Body of pancreas (tissue), 4 donors: ENCODE measurements around the gene BCAS4. TPM values are rescaled to one million over a fixed set of nuclear protein-coding genes. Genes with fewer than 3 reads are reported as not detected.
A peak's percentile ranks its signal among the peaks of the same experiment; 100 is the strongest.

Source experiments
- ATAC-seq: fragments of 150-250 bp; one replicate; pipeline ENCODE4 v1.9.1; 2016
- DNase-seq, 4 donors: peaks; one replicate each; pipeline ENCODE4 v3.0.0-alpha.2; 2019
- H3K27ac ChIP-seq, 4 donors: fragments of 200-600 bp; sonication (generic); 1 replicate in 3 of 4; 2 replicates in 1 of 4; pipeline versions ENCODE4 v1.5.1 to v1.6.1; 2016 to 2019; ENCODE audit warnings: mild to moderate bottlenecking in 1 of 4, mixed read lengths in 1 of 4, moderate library complexity in 1 of 4
- H3K27me3 ChIP-seq, 2 donors: fragments of 200-600 bp; sonication (generic); one replicate each; pipeline ENCODE4 v1.6.0; 2016; ENCODE audit warnings: mild to moderate bottlenecking in 1 of 2
- H3K36me3 ChIP-seq, 2 donors: fragments of 200-600 bp; sonication (generic); replicated peaks in 1 of 2; 2 replicates each; pipeline ENCODE4 v1.5.1; 2016; ENCODE audit warnings: low read depth in 2 of 2; ENCODE audit not compliant: insufficient read depth in 1 of 2
- H3K4me1 ChIP-seq: fragments of 200-600 bp; sonication (generic); one replicate; pipeline ENCODE4 v1.6.0; 2016
- H3K4me3 ChIP-seq, 2 donors: fragments of 200-600 bp; sonication (generic); 1 replicate in 1 of 2; 2 replicates in 1 of 2; pipeline ENCODE4 v1.5.1; 2016 to 2019
- H3K9me3 ChIP-seq, 3 donors: fragments of 200-600 bp; sonication (generic); 1 replicate in 2 of 3; 2 replicates in 1 of 3; pipeline ENCODE4 v1.5.1; 2016
- CTCF ChIP-seq, 7 experiments: fragments of 450-650 bp in 4 of 7; fragments of 200-600 bp in 3 of 7; sonication (generic) in 3 of 7; IDR thresholded peaks; one replicate each; pipeline ENCODE4 v1.5.1; 2016 to 2019; ENCODE audit warnings: antibody characterized with exemption in 7 of 7
- POLR2A ChIP-seq, 3 donors: fragments of 450-650 bp; IDR thresholded peaks; one replicate each; pipeline ENCODE4 v1.6.1; 2016; ENCODE audit warnings: antibody characterized with exemption in 3 of 3, mild to moderate bottlenecking in 2 of 3
- WGBS, 2 donors: methylation state at CpG; one replicate each; pipeline ENCODE4 v1.1.5; 2017; 5-methylcytosine and 5-hydroxymethylcytosine counted together
- intact Hi-C: fragments of 100-400 bp; cut with DNase I; formaldehyde crosslinking; loops from one replicate; pipeline ENCODE4 v1.15.1; 2023
- total RNA-seq, 2 donors: library from RNA; depleted of rRNA; stranded (reverse); fragments of >200 nt; gene quantifications; one replicate each; pipeline ENCODE4 v1.1.0, GENCODE V29; 2016

Gene BCAS4
- total RNA-seq, 2 donors from 2014 or later, result under 0.01 to 2.3 TPM

GRCh38 chr20:50838322-50838625 lies 43.4 kb downstream of the BCAS4 start:
- Histone ChIP-seq H3K4me1 (no peaks in the 10 kb centered on the region), H3K4me3 (no peak overlapping the region), H3K27me3 (no peaks in the 10 kb centered on the region), H3K27ac (no peak overlapping the region), H3K9me3 (no peaks in the 10 kb centered on the region), H3K36me3 (no peaks in the 10 kb centered on the region)
- 92 to 93% methylated on average over 8 of the region's 8 CpGs for WGBS, 2 donors
- ATAC-seq, result no peak
- TF ChIP-seq POLR2A (IDR thresholded peaks at IDR 0.05) (no peak), CTCF (IDR thresholded peaks at IDR 0.05) (no peak)
- DNase-seq, result no peak
- intact Hi-C loops, result no loop called here

- no peak for ATAC-seq
- WGBS, 2 donors, result 86 to 90% methylated on average over 8 of the region's 8 CpGs
These were observed 44.0 kb downstream of the BCAS4 start for GRCh38 chr20:50838707-50839385.

GRCh38 chr20:50842821-50843220 lies 48.0 kb downstream of the BCAS4 start:
- Histone ChIP-seq H3K4me1 (peaks cover 1% of the 10 kb centered on the region), H3K4me3 (no peak overlapping the region), H3K27ac (peak overlapping the region in 1 of 4 donors; percentile 21), H3K36me3 (no peaks in the 10 kb centered on the region), H3K9me3 (no peaks in the 10 kb centered on the region), H3K27me3 (no peaks in the 10 kb centered on the region)
- WGBS, 2 donors, result 94 to 96% methylated on average over 5 of the region's 5 CpGs
- ATAC-seq (no peak), DNase-seq (no peak)
- intact Hi-C loops, result no loop called here
- TF ChIP-seq CTCF (IDR thresholded peaks at IDR 0.05) (no peak), POLR2A (IDR thresholded peaks at IDR 0.05) (no peak)

More at GRCh38 chr20:50838707-50839385, 44.0 kb downstream of the BCAS4 start:
- H3K27ac ChIP-seq, result no peak overlapping the region
- H3K27me3 ChIP-seq, result no peaks in the 10 kb centered on the region
- intact Hi-C loops, result no loop called here
- H3K4me1 ChIP-seq, result no peaks in the 10 kb centered on the region
- TF ChIP-seq CTCF (IDR thresholded peaks at IDR 0.05) (no peak), POLR2A (IDR thresholded peaks at IDR 0.05) (no peak)
- no peaks in the 10 kb centered on the region for H3K36me3 ChIP-seq
- DNase-seq, result no peak
- no peaks in the 10 kb centered on the region for H3K9me3 ChIP-seq
- no peak overlapping the region for H3K4me3 ChIP-seq

GRCh38 chr20:50843331-50844276 lies 48.7 kb downstream of the BCAS4 start:
- H3K9me3 ChIP-seq, result no peaks in the 10 kb centered on the region
- H3K36me3 ChIP-seq, result no peaks in the 10 kb centered on the region
- ATAC-seq (no peak), DNase-seq (peak in 1 of 4 donors; percentile 77)
- intact Hi-C loops, result no loop called here
- no peak for TF ChIP-seq POLR2A (IDR thresholded peaks at IDR 0.05)
- no peak for TF ChIP-seq CTCF (IDR thresholded peaks at IDR 0.05)
- no peaks in the 10 kb centered on the region for H3K27me3 ChIP-seq
- 79 to 82% methylated on average over 7 to 9 of the region's 9 CpGs for WGBS, 2 donors
- H3K4me3 ChIP-seq, result no peak overlapping the region
- H3K4me1 ChIP-seq, result peaks cover 9% of the 10 kb centered on the region
- H3K27ac ChIP-seq, result peak overlapping the region in 1 of 4 donors; percentile 21
